ENCODE results near the gene NOTCH1.

DNA sequence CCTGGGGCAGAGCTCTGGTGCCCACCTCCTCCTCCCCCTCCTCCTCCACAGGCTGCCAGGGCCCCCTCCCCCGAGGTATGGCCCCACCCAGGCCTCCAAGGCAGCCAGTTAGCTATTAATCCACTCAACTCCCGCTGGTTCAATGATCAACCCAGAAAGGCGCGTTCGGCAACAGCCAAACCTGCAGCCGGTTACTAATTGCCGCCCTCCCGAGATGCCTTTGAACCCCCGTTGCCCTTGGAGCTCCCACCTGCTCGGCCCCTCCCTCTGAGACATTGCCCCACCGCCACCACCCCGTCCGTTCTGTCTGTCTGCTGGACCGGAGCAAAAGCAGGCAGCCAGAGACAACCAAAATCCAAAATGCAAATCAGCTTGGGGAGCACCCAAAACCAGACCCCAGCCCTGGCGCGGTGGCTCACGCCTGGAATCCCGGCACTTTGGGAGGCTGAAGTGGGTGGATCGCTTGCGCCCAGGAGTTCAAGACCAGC is 25.8 kb downstream of the NOTCH1 start:
- TF ChIP-seq GATA2 (IDR thresholded peaks at IDR 0.05; ENCODE audit: low read depth, low read length) (no peak), GATA3 (IDR thresholded peaks at IDR 0.05; ENCODE audit: low read depth, low read length) (no peak)
